ENCODE results near the gene TMTC1. TPM values are rescaled to one million over a fixed set of nuclear protein-coding genes. Genes with fewer than 3 reads are reported as not detected.

Gene TMTC1
- total RNA-seq, 1 experiment from 2014 or later = 6.1 TPM

- DNase-seq (ENCODE audit: low spot score) = no peak
- Histone ChIP-seq H3K36me3 (ENCODE audit: insufficient read depth, low read length, poor library complexity, severe bottlenecking) (no peaks in the 10 kb centered on the region), H3K9me3 (ENCODE audit: low read depth, low read length, poor library complexity, severe bottlenecking) (no peaks in the 10 kb centered on the region), H3K4me3 (ENCODE audit: low read depth, low read length, poor library complexity, severe bottlenecking) (no peak overlapping the region), H3K27me3 (replicated peaks; ENCODE audit: insufficient read depth, low read depth, low read length, poor library complexity) (peaks cover 13% of the 10 kb centered on the region), H3K4me1 (ENCODE audit: insufficient read depth, low read length, poor library complexity, severe bottlenecking) (no peaks in the 10 kb centered on the region), H3K27ac (ENCODE audit: low read depth, low read length, poor library complexity, severe bottlenecking) (no peak overlapping the region)
- POLR2A ChIA-PET (ENCODE audit: low non-redundant PET) = no interaction called here
- TF ChIP-seq, protein P1, sequence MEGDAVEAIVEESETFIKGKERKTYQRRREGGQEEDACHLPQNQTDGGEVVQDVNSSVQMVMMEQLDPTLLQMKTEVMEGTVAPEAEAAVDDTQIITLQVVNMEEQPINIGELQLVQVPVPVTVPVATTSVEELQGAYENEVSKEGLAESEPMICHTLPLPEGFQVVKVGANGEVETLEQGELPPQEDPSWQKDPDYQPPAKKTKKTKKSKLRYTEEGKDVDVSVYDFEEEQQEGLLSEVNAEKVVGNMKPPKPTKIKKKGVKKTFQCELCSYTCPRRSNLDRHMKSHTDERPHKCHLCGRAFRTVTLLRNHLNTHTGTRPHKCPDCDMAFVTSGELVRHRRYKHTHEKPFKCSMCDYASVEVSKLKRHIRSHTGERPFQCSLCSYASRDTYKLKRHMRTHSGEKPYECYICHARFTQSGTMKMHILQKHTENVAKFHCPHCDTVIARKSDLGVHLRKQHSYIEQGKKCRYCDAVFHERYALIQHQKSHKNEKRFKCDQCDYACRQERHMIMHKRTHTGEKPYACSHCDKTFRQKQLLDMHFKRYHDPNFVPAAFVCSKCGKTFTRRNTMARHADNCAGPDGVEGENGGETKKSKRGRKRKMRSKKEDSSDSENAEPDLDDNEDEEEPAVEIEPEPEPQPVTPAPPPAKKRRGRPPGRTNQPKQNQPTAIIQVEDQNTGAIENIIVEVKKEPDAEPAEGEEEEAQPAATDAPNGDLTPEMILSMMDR (conservative IDR thresholded peaks at IDR 0.05; ENCODE audit: low read depth, low read length) = no peak
- no peak for TF ChIP-seq EZH2 (IDR thresholded peaks at IDR 0.05; ENCODE audit: borderline replicate concordance, low read depth, low read length, poor library complexity, severe bottlenecking)
- intact Hi-C loops (cut with micrococcal nuclease; ENCODE audit: unreplicated experiment) = no loop called here
- no TSS peak for BruUV-seq (replicated peaks)
- CTCF ChIA-PET = no interaction called here
Observed at GRCh38 chr12:29562110-29562804, 221.5 kb downstream of the TMTC1 start.

DNA sequence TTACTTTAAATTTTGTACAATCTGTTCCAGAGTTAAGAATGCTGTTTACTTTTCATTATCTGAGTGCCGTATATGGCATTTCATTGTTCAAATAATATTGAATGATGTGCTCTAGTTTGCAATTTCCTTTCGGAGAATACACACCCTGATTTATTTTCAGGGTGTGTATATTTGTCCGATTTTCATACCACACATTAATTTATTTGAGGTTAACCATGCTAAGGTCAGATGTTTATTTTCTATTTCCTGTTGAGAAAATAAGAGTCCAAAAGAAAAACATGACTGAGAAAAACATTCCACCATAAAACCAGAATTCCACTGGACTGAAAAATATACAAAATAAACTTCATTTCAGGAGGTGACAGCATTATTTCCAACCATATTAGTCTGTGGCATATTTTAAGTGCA, 222.1 kb downstream of the TMTC1 start:
- H3K9me3 ChIP-seq (ENCODE audit: low read depth, low read length, poor library complexity, severe bottlenecking) = no peaks in the 10 kb centered on the region
- ChIA-PET CTCF (no interaction called here), POLR2A (ENCODE audit: low non-redundant PET) (no interaction called here)
- DNase-seq (ENCODE audit: low spot score) = no peak
- intact Hi-C loops (cut with micrococcal nuclease; ENCODE audit: unreplicated experiment) = no loop called here
- H3K27me3 ChIP-seq (replicated peaks; ENCODE audit: insufficient read depth, low read depth, low read length, poor library complexity) = peaks cover 13% of the 10 kb centered on the region
- H3K4me1 ChIP-seq (ENCODE audit: insufficient read depth, low read length, poor library complexity, severe bottlenecking) = no peaks in the 10 kb centered on the region
- no peak for TF ChIP-seq EZH2 (IDR thresholded peaks at IDR 0.05; ENCODE audit: borderline replicate concordance, low read depth, low read length, poor library complexity, severe bottlenecking)
- TF ChIP-seq, protein P1 (conservative IDR thresholded peaks at IDR 0.05; ENCODE audit: low read depth, low read length) = no peak
- no peak overlapping the region for H3K4me3 ChIP-seq (ENCODE audit: low read depth, low read length, poor library complexity, severe bottlenecking)
- no peak overlapping the region for H3K27ac ChIP-seq (ENCODE audit: low read depth, low read length, poor library complexity, severe bottlenecking)
- no TSS peak for BruUV-seq (replicated peaks)
- no peaks in the 10 kb centered on the region for H3K36me3 ChIP-seq (ENCODE audit: insufficient read depth, low read length, poor library complexity, severe bottlenecking)

GRCh38 chr12:29559198-29559597, 224.5 kb downstream of the TMTC1 start:
- no peak overlapping the region for H3K27ac ChIP-seq (ENCODE audit: low read depth, low read length, poor library complexity, severe bottlenecking)
- no TSS peak for BruUV-seq (replicated peaks)
- CTCF ChIA-PET = no interaction called here
- peaks cover 6% of the 10 kb centered on the region for H3K27me3 ChIP-seq (replicated peaks; ENCODE audit: insufficient read depth, low read depth, low read length, poor library complexity)
- no peaks in the 10 kb centered on the region for H3K9me3 ChIP-seq (ENCODE audit: low read depth, low read length, poor library complexity, severe bottlenecking)
- no peaks in the 10 kb centered on the region for H3K36me3 ChIP-seq (ENCODE audit: insufficient read depth, low read length, poor library complexity, severe bottlenecking)
- no peak overlapping the region for H3K4me3 ChIP-seq (ENCODE audit: low read depth, low read length, poor library complexity, severe bottlenecking)
- no peaks in the 10 kb centered on the region for H3K4me1 ChIP-seq (ENCODE audit: insufficient read depth, low read length, poor library complexity, severe bottlenecking)
- TF ChIP-seq, protein P1 (conservative IDR thresholded peaks at IDR 0.05; ENCODE audit: low read depth, low read length) = no peak
- TF ChIP-seq EZH2 (IDR thresholded peaks at IDR 0.05; ENCODE audit: borderline replicate concordance, low read depth, low read length, poor library complexity, severe bottlenecking) = no peak
- intact Hi-C loops (cut with micrococcal nuclease; ENCODE audit: unreplicated experiment) = loop anchor here (10.0 kb wide), 1 partner anchor 726 kb away; no protein-coding TSS in a partner anchor
- POLR2A ChIA-PET (ENCODE audit: low non-redundant PET) = no interaction called here
- DNase-seq (ENCODE audit: low spot score) = no peak
